Stimulated activated CD4-positive, alpha-beta T cell treated with anti-CD3 and anti-CD28 coated beads, Interleukin-12 subunit alpha, Interleukin-12 subunit beta, amount 100 ng/mL, for 48 hours (primary cell): ENCODE results near the gene FSTL4.

Source experiments
- DNase-seq, 3 donors: peaks; one replicate each; pipeline ENCODE4 v3.0.0-alpha.2; 2020; ENCODE audit warnings: low read depth in 2 of 3, low spot score in 1 of 3

Gene FSTL4

DNA sequence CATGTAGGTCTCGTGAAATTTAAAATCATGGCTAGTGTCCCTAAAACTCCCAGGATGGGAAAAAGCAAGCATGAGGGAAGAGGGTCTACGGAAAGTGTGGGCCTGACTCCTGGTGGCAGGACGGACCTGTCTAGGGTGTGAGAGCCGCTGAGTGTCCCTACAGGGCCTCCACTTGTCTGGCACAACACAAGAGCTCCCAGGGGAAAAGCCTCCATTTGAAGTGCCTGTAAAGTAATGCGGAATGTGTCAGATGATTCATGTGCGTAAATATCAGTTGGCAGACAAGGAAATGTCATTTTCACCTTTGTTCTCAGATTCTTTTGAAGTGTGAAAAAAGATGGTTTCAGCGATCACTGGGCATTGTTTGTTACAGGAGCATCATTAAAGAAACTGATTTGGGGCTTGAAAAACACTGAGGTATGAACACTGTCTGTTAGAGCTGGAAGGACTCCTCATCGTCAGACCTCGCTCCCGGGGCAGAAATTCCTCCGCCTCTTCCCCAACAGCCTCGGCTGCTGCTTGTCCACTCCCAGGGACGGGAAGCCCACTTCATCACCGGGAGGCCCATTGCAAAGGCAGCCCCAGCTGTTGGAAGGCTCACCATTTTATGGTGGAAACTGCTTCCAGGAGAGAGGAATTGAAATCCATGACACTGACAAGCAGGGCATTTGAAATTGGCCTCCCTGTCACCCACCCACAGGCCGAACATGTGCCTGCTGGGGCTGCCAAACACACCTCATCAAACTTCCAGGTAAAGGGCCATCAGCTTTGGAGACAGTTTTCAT lies 240.8 kb downstream of the FSTL4 start:
- no peak for DNase-seq

DNA sequence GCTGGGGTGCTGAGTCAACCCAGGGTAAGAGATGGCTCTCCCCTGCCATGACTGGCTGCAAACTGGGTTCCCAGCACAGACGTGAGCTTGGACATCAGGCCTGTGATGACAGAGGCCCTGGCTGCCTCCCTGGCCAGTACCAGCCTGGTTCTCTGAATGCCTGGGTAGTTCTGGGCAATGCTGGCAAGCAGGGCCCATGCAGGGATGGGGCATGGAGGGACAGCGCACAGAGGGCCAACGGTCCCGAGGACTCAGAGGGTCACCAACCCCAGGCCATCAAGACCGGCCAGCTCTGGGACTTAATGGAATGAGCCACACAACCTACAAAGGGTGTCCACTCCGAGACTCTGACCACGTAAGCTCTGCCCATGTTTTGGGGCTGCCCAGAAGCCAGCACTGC lies 241.4 kb downstream of the FSTL4 start:
- DNase-seq: no peak

DNA sequence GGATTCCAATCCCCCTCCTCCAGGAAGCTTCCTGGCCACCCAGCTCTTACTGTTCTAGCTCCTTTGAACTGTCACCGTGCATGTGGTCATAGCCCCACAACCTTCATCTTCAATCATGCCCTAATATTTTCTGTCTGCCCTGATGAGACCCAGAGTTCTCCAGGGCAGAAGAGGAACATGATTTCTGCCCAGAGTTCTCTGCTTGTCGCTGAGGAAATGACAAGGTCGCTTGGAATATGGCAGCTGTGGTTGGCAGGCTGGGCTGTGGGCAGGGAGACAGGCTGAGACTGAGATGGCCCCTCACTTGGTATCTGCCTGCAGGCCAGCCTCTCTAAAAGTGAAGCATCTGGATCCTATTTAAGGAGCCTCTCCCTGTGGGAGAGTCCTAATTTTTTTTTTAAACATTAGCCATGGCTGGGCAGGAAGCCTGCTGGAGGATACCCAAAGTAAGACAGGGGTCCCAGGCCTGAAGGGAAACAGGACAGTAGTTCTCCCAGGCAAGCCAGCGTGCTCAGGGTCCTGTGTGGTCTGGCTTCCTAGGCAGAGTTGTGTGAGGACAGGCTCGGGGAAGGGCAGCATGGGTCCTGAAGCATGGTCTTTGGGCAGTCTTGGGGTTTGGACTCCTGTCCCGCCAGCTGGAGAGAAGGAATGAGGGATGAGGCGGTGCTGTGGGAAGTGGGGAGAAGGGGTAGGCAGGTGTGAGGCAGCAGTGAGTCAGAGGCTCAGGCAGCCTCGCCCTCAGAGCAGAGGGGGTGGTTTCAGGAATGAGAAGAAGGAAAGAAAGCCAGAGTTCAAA lies 242.1 kb downstream of the FSTL4 start:
- DNase-seq: no peak

DNA sequence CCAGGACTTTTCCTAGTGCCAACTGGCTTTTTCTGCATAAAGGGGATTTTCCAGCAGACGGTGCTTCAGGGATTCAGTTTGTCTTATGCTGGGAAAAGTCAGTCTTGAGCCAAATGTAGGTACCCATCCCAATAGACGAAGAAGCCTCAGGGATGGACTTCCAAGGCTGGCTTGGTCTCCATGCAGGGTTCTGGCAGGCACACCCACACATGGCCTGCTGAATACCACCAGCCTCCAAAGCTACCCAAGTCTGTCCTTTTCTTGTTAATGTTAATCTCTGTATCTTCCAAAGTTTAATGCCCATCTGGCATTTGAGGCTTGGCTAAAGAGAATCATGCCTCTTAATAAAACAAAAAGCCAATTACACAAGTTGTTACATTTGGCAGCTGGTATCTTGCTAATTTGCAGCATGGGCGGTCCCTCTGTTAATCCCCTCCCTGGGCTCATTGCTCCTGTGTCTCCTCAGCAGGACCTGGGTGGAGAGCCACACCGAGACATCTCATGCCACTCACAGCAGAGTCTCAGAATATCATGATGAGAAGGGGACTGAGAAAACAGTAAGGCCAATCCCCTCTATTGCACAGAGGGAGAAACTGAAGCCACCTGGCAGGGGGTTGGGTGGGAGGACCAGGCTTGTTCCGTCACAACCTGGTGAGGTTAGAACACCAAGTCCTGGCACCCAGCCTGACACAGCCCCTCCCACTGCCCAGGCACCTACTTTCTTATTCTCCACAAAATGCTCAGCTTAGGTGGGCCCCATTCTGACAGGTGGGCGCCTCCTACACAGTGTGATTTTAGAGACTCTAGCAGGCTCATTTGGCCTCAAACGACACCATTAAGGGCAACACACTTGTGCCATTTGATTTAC lies 243.2 kb downstream of the FSTL4 start:
- DNase-seq: no peak

DNA sequence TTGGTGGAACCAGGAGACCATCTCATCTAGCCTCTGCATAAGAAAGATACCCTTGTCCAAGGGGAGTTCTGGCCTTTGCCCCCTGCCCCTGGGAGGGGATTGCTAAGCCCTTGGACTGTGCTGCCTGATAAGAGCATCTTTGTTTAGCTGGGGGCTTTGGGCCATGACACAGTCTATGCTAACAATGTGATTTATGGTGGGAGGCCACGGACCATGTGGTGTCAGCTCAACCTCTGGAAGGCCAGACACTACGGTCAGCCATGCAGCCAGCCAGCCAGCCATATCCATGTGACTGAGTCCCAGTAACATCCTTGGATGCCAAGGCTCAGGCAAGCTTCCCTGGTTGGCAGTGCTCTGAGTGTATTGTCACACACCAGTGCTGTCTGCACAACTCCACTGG lies 244.4 kb downstream of the FSTL4 start:
- no peak for DNase-seq

DNA sequence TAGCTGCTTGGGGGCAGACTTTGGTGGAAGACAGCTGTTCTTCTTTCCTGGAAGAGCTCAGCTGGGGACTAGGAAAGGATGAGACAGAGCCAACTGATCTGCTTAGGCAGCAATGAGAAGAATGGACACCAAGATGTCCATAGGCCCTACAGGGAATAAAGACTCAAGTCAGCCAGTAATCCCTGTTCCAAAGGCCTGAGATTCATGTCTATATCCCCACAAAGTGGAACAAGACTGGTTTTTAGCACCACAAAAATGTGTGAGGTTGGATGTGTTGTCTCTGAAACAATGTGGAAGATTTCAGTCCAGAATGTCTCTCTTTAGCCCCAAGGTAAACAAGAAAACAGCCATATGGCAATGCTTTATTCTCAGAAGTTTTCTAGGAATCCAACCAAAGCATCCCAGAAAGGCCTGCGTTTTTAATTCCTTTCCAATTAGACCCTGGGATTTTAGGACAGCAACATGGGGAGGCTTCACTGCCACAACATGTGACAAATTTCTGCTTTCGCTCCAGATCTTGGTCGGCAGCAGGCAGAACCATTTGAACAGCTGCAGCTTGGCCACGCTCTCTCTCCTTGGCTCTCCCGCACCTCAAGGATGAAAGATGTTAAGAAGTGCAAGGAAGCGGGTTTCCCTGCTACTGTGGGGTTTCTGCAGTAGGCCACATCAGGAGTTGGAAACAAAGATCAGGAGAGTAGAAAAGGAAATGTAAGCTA lies 245.1 kb downstream of the FSTL4 start:
- DNase-seq: no peak

DNA sequence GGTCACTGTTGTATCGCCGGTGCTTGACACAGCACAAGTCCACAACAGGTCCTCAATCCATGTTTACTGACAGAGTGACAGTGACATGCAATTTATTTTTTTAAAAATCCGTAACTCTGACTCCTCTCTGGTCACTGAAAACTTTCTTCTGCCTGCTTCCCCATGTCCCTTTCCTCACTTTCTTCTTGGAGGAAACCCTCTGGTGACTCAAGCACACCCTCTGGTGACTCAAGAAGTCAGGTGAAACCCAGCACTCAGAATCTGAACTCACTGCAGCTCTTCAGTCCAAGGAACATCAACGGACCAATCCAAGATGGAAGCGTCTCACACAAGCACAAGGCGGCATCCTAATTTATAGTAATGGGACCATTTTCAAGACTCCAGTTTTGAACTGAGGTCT lies 245.9 kb downstream of the FSTL4 start:
- no peak for DNase-seq

DNA sequence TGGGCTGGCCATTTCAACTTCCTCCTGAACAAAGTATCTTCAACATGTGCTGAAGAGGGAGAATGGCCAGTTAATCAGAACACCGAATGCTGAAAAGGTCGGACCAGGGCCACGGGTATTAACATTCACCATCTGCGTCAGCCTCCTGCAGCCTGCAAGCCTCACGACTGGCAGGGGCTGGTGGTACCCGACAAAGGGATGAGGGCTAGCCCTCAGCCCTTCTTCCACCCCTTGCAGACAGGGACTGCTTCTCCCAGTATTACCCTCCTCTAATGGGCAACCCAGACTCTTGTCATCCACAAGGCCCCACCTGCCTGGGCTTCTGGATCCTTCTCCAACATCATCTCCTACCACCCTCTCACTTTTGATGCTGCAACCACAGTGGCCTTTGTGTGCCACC lies 246.6 kb downstream of the FSTL4 start:
- no peak for DNase-seq

DNA sequence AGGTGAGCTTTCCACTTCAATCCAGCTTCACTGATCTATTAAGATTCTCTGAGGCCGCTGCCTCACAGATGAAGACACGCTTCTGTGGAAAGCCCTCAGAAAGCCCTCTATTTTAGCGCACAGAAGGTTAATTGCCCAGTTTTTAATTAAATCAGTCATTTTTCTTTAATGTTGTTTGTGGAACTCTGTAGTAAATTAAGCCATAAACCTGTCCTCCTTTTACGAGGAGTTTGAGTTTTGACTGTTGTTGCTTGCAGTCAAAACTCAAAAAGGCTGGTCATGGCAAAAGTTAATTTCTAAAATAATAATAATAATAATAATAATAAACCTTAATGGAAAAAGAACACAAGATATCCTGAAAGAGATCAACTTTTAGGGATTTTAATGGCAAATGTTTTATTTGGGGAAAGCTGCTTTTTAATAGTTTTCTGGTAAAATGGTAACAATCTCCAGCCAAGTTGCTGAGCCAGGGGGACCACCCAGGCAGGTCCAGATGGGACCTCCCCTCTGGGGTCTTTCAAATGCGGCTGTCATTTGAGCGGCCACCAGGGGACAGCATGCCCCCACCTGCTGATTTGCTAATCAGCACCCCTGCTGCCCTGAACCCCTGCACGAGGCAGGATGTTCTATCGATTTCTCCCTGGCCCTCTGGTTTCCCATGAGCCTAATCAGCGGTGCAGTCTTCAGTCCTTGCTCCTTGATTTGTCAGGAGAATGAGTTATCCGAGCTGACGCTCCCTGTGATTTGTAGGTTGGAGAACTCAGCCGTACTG lies 247.2 kb downstream of the FSTL4 start:
- no peak for DNase-seq

DNA sequence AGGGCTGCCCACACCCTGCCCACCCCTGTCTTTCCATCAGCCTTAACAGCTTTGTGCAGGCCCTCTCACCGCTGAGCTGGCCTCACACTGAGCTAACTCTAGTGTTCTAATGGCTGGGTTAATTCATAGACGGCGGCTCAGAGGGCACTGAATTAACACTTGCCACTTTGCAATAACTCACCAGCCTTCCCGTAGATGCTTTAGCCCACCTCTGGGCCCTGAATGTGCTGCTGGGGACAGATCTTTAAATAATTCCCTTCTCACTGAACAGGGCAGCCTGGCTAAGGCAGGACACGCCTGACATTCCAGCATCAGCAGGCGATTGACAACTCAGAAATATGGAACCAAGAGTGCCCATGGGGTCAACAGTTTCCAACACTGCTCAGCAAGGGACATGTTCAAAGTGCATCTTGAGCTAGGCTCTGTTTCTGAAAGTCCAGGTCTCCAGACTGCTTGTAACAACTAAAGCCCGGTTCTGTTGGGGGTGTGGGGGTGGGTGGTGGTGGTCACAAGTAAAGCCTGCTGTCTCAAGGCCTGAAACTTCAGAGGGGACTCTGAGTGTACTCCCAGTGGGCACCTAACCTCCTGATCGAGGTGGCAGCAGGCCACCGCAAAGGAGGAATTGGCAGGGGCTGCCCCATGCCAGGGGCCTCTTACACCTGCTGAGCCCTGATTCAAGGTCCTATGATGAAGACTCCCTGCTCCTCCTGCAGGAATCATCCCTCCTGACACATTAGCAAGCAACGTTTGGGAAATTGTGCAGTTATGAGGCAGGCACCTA lies 248.3 kb downstream of the FSTL4 start:
- DNase-seq: no peak

DNA sequence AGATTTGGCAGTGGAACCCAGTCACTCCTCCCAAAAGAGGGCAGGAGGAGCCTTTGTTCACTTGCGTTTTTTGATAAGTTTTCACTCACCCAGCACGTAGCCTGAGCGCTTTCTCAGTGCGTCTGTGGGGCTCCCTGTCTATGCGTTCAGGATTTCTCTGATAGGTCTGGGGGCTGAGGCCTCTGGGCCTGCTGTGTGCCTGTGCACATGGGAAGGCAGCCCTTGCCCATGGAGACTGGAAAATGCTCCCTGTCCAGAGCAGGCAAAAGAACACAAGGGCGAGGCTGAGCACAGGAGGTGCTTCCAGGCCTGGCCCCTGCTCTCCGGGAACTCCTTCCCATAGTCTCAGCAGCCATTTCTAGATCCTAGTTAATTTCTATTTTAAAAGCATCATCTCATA lies 249.9 kb downstream of the FSTL4 start:
- DNase-seq: no peak

DNA sequence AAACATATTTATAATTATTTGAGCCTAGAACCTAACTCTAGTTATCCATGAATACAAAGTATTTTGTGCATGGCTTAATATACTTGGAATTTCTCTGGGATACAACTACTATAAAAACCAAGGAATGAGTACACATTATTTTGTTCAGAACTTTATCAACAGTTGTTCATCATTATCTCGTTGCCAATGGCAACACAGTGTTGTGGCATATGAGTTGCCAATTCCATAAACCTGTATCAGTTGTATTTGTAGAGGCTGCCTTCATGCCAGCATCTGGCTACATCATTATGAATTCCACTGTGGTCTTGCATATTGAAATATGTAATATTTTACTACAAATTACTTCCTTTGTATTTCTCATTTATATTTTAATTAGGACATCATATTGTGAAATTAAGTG lies 250.4 kb downstream of the FSTL4 start:
- DNase-seq: no peak

DNA sequence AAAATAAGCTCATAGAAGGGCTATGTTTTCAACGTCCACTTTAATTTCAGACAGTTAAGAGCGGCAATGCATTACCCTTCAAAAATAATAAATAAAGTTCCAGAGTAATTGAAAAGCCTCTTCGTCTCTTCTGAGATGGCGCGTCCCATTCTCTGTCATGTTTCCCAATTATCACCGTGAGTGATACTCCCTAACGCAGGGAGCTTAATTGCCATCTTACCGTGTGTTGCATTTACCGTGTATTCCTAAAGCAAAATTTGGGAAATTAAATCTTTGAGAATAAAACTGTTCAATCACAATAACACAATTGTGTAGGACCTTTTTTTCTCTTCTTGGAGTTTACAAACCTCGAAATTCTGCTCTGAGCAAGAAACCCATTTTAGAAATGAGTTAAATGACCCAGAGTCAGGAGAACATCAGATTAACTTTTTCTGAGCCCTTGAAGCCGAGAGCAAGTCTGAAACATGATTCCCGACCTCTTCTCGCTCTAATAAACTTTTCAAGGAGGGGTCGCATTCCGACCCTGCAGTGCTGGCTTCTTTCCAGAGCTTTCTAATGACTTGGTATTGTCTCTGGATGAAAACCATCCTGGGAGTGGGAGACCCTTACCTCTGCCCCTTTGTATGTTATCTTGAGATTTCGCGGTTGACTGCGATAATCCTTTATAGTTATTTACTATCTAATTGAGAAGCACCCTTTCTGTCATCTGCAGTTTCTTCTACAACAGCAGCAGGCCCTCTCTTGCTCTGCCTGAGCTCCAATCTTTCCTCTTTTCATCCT lies 251.5 kb downstream of the FSTL4 start:
- no peak for DNase-seq

DNA sequence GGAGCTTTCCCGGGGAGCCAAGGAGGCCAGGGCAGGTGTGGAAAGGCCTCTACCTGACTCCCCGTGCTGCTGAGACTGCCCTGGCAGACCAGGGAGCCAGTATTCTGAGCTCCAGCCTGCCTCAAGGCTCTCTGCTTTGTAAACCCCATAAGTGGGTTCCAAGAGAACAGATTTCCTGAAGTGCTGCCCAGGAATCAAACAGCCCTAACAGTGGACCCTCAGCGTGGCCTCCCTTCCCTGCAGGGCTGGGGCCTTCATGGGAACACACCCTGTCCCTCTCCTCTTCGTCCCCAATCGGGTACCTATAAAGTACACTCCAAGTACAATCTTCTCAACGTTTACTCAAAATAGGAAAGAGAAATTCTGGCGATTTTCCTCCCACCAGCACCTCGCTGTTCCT lies 252.5 kb downstream of the FSTL4 start:
- DNase-seq: no peak

DNA sequence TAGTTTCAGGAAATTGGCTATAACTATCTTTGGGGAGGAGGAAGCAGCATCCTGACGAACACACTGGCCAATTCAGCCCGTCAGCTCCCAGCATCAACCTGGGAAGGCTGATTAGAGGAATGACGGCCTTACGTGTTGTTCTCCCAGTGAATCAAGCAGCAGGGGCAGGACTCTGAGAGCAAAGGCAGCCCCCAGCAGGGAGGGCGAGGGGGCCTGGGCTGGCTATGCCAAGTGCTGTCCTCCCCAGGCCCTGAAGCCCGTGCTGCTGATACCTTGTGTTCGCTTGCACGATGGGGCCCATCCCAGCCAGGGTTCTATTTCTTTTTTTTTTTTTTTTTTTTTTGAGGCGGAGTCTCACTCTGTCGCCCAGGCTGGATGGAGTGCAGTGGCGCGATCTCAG lies 254.1 kb downstream of the FSTL4 start:
- DNase-seq: no peak

DNA sequence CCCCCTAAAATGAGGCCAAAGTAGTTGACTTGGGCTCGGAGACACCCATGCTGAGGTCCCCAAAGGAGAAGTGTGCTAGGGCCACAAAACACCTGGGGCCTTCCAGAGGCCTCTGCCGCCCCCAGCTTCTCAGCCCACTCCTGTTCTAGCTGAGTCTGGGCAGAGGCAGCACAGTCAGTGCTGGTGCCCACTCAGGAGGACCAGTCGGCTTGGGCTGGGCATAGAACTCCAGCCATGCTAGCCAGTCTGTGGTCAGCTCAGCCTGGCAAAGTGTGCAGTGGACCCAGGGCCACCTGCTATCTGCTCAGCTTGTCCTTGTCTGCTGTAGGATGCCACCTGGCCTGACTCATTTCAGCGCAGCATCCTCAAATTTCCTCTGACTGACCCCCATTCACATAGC lies 254.6 kb downstream of the FSTL4 start:
- no peak for DNase-seq

DNA sequence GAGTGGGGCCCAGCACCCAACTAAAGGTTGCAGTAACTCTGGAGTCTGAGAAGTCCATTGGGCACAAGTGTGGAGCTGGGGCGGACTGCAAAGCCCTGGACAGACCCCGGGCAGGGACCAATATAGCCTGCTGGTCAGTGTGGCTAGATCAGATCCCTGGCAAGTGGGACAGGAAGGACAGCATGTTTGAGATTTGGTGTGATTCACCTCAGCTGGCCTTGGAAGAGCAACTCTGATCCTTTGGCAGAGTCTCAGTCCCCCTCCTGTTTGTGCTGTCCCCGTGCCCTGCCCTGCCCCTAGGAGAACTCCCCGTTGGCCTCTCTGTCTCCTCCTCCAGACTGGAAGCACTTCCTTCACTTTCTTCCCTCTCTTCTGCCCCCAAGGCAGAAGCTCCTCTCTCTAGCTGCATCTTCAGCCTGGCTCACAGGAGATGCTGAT lies 255.3 kb downstream of the FSTL4 start:
- no peak for DNase-seq

DNA sequence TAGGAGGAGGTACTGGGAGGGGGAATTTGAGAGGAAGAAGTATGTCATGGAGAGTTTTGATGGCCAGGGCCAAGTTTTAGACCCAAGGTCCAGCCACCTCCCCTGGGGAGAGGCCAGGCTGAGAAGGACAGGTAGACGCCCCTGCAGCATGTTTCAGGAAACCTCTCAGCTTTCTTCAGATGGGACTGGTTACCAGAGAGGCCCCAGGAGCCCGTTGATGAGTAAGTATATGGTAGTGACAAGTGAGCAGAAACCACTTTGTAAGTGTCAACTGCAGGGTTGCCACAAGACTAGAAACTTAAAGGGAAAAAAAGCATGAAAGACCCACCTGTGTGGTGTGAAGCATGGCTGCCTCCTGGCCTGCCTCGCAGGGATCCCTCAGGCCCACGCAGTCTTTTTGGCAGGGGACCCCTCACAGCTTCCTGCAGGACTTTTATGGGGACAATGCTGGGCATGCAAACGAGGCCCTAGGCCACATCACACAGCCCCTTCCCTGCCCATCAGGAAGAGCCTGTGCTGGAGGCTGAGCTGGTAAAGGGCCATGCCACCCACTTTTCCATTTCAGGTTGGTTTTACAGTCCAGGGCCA lies 255.9 kb downstream of the FSTL4 start:
- no peak for DNase-seq
